ENCODE data around the gene PASK.

PASK gene

GRCh38 chr2:241179899-241180298, 30.6 kb upstream of the PASK start:
- no peak for DNase-seq

- DNase-seq, result no peak
These were observed 29.7 kb upstream of the PASK start for GRCh38 chr2:241178961-241179360.

GRCh38 chr2:241177526-241178334, 28.5 kb upstream of the PASK start:
- no peak for DNase-seq

GRCh38 chr2:241173557-241173956, 24.3 kb upstream of the PASK start:
- DNase-seq, result no peak

- no peak for DNase-seq
These were observed 19.1 kb upstream of the PASK start for GRCh38 chr2:241168366-241168765.

GRCh38 chr2:241163601-241164118, 14.4 kb upstream of the PASK start:
- no peak for DNase-seq

- DNase-seq, result no peak
These were observed 12.5 kb upstream of the PASK start for GRCh38 chr2:241161646-241162281.

- no peak for DNase-seq
These were observed 11.0 kb upstream of the PASK start for GRCh38 chr2:241160318-241160717.

GRCh38 chr2:241159116-241159515, 9.8 kb upstream of the PASK start:
- DNase-seq, result no peak

GRCh38 chr2:241158546-241158900, 9.3 kb upstream of the PASK start:
- DNase-seq, result no peak

- no peak for DNase-seq
These were observed 8.7 kb upstream of the PASK start for GRCh38 chr2:241157841-241158545.

- no peak for DNase-seq
These were observed 7.7 kb upstream of the PASK start for GRCh38 chr2:241156971-241157441.

- no peak for DNase-seq
These were observed 6.7 kb upstream of the PASK start for GRCh38 chr2:241155936-241156335.

- no peak for DNase-seq
These were observed 5.6 kb upstream of the PASK start for GRCh38 chr2:241154915-241155314.

- no peak for DNase-seq
These were observed 4.3 kb upstream of the PASK start for GRCh38 chr2:241153616-241154015.

GRCh38 chr2:241151934-241152660, 2.8 kb upstream of the PASK start:
- DNase-seq, result no peak

- DNase-seq, result no peak
These were observed 1.6 kb upstream of the PASK start for GRCh38 chr2:241150660-241151530.

- DNase-seq, result peak; percentile 97
These were observed 820 bp upstream of the PASK start, which contains the start of gene PPP1R7 for GRCh38 chr2:241149925-241150659. TSS of gene PPP1R7 (plus strand) at chr2:241150467. CDS start at chr2:241150496, 29 bp downstream.

GRCh38 chr2:241149675-241149924, 328 bp upstream of the PASK start:
- no peak for DNase-seq

- no peak for DNase-seq
These were observed 1.0 kb downstream of the PASK start for GRCh38 chr2:241148239-241148638.

GRCh38 chr2:241147336-241147735, 1.9 kb downstream of the PASK start:
- DNase-seq, result no peak

Measured in CD4-positive, alpha-beta T cell treated with Interleukin-21 for 1 hour (primary cell).